Neural crest cell (in vitro differentiated cells): ENCODE results near the gene DNAJC9. TPM values are rescaled to one million over a fixed set of nuclear protein-coding genes. Genes with fewer than 3 reads are reported as not detected.

ENCODE experiments used
- DNase-seq: peaks from one replicate; pipeline ENCODE4 v3.0.0; 2021; ENCODE audit warnings: low read depth, mixed read lengths, low spot score
- H3K27ac Mint-ChIP-seq: one replicate; pipeline ENCODE4 v1.8.0; 2021; ENCODE audit warnings: mild to moderate bottlenecking, mixed read lengths; ENCODE audit not compliant: unreplicated experiment
- H3K27me3 Mint-ChIP-seq: 2 replicates; pipeline ENCODE4 v1.8.0; 2021; ENCODE audit warnings: low read depth, mild to moderate bottlenecking, mixed read lengths
- H3K36me3 Mint-ChIP-seq: 2 replicates; pipeline ENCODE4 v1.8.0; 2021; ENCODE audit warnings: low read depth, mild to moderate bottlenecking, mixed read lengths
- H3K4me1 Mint-ChIP-seq: 2 replicates; pipeline ENCODE4 v1.8.0; 2021; ENCODE audit warnings: mixed read lengths
- H3K4me3 Mint-ChIP-seq: one replicate; pipeline ENCODE4 v1.8.0; 2021; ENCODE audit warnings: mild to moderate bottlenecking, mixed read lengths
- H3K9me3 Mint-ChIP-seq: 2 replicates; pipeline ENCODE4 v1.8.0; 2021; ENCODE audit warnings: mixed read lengths
- CTCF ChIP-seq: fragments of 200-600 bp; sonication (generic); conservative IDR thresholded peaks from 2 replicates; pipeline ENCODE4 v1.5.0; 2021; ENCODE audit warnings: antibody characterized with exemption, mild to moderate bottlenecking
- total RNA-seq: library from RNA; stranded (reverse); gene quantifications from 2 replicates; pipeline ENCODE4 v1.2.1, GENCODE V29; 2021

DNAJC9 gene
- total RNA-seq, 1 donor from 2014 or later = 74.8 TPM

- Mint-ChIP-seq H3K36me3 (peaks cover 19% of the 10 kb centered on the region), H3K27ac (no peak overlapping the region), H3K27me3 (no peaks in the 10 kb centered on the region), H3K9me3 (no peaks in the 10 kb centered on the region), H3K4me3 (no peak overlapping the region), H3K4me1 (no peaks in the 10 kb centered on the region)
- DNase-seq = no peak
- TF ChIP-seq CTCF = no peak
Measured at GRCh38 chr10:73211106-73211811, 35.8 kb downstream of the DNAJC9 start.

- DNase-seq = no peak
- peaks cover 20% of the 10 kb centered on the region for H3K36me3 Mint-ChIP-seq
- no peak overlapping the region for H3K4me3 Mint-ChIP-seq
- no peaks in the 10 kb centered on the region for H3K4me1 Mint-ChIP-seq
- no peak for TF ChIP-seq CTCF
- H3K9me3 Mint-ChIP-seq = peaks cover 6% of the 10 kb centered on the region
- H3K27me3 Mint-ChIP-seq = no peaks in the 10 kb centered on the region
- no peak overlapping the region for H3K27ac Mint-ChIP-seq
Measured at GRCh38 chr10:73210395-73211105, 36.5 kb downstream of the DNAJC9 start.

DNA sequence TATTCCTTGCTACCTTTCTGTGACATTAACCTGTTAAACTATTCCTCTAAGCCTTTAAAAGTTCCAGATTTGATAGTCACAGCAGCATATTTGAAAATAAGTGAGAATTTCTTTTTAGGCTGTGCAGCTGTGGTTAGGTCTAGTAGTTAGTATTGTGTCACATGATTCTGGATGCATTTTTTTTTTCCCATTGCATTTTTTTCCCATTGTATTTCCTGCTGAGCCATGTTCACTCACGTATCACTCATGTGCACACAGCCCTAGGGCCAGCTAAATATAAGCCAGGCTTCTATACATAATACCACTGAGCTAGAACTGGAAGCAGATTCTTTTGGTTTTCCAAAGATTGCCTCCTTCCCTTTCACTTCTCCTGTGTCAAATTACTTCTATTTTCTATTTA is 37.4 kb downstream of the DNAJC9 start:
- no peak for DNase-seq
- Mint-ChIP-seq H3K27me3 (no peaks in the 10 kb centered on the region), H3K4me3 (no peak overlapping the region), H3K36me3 (peaks cover 20% of the 10 kb centered on the region), H3K9me3 (peaks cover 6% of the 10 kb centered on the region), H3K27ac (no peak overlapping the region), H3K4me1 (no peaks in the 10 kb centered on the region)
- no peak for TF ChIP-seq CTCF

- no peak for TF ChIP-seq CTCF
- peaks cover 18% of the 10 kb centered on the region for H3K36me3 Mint-ChIP-seq
- H3K4me3 Mint-ChIP-seq = no peak overlapping the region
- H3K4me1 Mint-ChIP-seq = no peaks in the 10 kb centered on the region
- no peak overlapping the region for H3K27ac Mint-ChIP-seq
- peaks cover 6% of the 10 kb centered on the region for H3K9me3 Mint-ChIP-seq
- DNase-seq = no peak
- H3K27me3 Mint-ChIP-seq = no peaks in the 10 kb centered on the region
Measured at GRCh38 chr10:73207883-73208282, 39.2 kb downstream of the DNAJC9 start.

GRCh38 chr10:73206385-73206784 is 40.7 kb downstream of the DNAJC9 start:
- Mint-ChIP-seq H3K4me3 (no peak overlapping the region), H3K27ac (no peak overlapping the region), H3K4me1 (no peaks in the 10 kb centered on the region), H3K27me3 (no peaks in the 10 kb centered on the region), H3K36me3 (peaks cover 16% of the 10 kb centered on the region), H3K9me3 (peaks cover 6% of the 10 kb centered on the region)
- no peak for DNase-seq
- TF ChIP-seq CTCF = no peak
